Subcutaneous abdominal adipose tissue (tissue), 5 donors: ENCODE data around the gene COL6A5.
"Not testable (repeated sequence)": the region's sequence is repeated elsewhere in the genome, so short reads cannot be mapped to it uniquely, and the experiment has no call there.

Source experiments
- H3K27ac ChIP-seq: one replicate; pipeline ENCODE4 v1.7.0; 2013; ENCODE audit warnings: low read depth, mild to moderate bottlenecking, inconsistent platforms, low read length, moderate library complexity
- H3K27me3 ChIP-seq, 5 donors: one replicate each; pipeline ENCODE4 v1.7.0; 2013; ENCODE audit warnings: low read length in 5 of 5, inconsistent platforms in 1 of 5; ENCODE audit not compliant: control insufficient read depth in 5 of 5, insufficient read depth in 4 of 5
- H3K36me3 ChIP-seq, 5 donors: one replicate each; pipeline ENCODE4 v1.7.0; 2013; ENCODE audit warnings: low read length in 5 of 5; ENCODE audit not compliant: control insufficient read depth in 5 of 5, insufficient read depth in 5 of 5
- H3K4me1 ChIP-seq, 5 donors: one replicate each; pipeline ENCODE4 v1.7.0; 2013; ENCODE audit warnings: low read length in 5 of 5, mild to moderate bottlenecking in 3 of 5, moderate library complexity in 1 of 5; ENCODE audit not compliant: control insufficient read depth in 5 of 5, insufficient read depth in 5 of 5
- H3K4me3 ChIP-seq, 5 donors: one replicate each; pipeline ENCODE4 v1.7.0; 2013; ENCODE audit warnings: low read length in 5 of 5, low read depth in 1 of 5
- H3K9ac ChIP-seq, 5 donors: one replicate each; pipeline ENCODE4 v1.7.0; 2013; ENCODE audit warnings: low read length in 5 of 5, mild to moderate bottlenecking in 4 of 5, moderate library complexity in 3 of 5
- H3K9me3 ChIP-seq, 5 donors: one replicate each; pipeline ENCODE4 v1.7.0; 2013; ENCODE audit warnings: low read length in 5 of 5; ENCODE audit not compliant: control insufficient read depth in 5 of 5
- donor health status: healthy.
- donor health status: healthy.
- donor health status: healthy.
- donor health status: healthy.
- donor health status: healthy.

COL6A5 gene

GRCh38 chr3:130430266-130430665 is 84.8 kb downstream of the COL6A5 start:
- Histone ChIP-seq H3K36me3 (no peaks in the 10 kb centered on the region), H3K4me3 (no peak overlapping the region), H3K9ac (no peak overlapping the region), H3K27me3 (peaks cover 0 to 3% (median 0%) of the 10 kb centered on the region in 5 donors), H3K4me1 (no peaks in the 10 kb centered on the region), H3K27ac (no peak overlapping the region), H3K9me3 (peaks cover 0 to 4% (median 0%) of the 10 kb centered on the region in 5 donors)

DNA sequence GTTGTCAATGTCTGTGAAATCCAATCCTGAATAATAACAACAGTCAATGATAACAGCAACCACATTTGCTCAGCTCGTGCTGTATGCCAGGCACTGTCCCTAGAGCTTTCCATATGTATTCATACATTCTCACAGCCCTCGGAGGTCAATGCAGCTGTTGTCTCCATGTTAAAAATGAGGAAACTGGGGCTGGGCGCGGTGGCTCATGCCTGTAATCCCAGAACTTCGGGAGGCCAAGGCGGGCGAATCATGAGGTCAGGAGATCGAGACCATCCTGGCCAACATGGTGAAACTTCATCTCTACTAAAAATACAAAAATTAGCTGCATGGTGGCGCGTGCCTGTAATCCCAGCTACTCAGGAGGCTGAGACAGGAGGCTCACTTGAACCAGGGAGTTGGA is 86.6 kb downstream of the COL6A5 start:
- H3K9me3 ChIP-seq, H3K27me3 ChIP-seq, H3K9ac ChIP-seq, H3K27ac ChIP-seq, H3K4me3 ChIP-seq, H3K4me1 ChIP-seq, H3K36me3 ChIP-seq: not testable (repeated sequence)

DNA sequence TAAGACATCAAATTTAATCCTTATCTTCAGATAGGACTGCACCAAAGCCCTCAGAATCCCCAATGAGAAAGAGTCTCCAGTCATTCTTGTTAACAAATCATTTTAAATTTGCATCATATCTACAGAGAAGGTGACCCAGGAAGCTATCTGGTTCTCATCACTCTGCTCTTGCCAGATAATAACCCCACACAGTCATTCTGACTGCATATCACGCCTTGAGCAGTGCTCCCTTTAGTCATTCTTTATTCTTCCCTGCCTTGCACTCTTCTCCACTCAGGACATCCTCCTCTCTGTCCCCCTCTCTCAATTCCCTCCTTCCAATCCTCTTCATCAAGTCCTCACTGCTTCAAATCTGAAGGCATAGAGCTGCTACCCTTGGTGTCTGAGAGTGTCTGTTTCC is 87.8 kb downstream of the COL6A5 start:
- no peaks in the 10 kb centered on the region for H3K27me3 ChIP-seq
- H3K9me3 ChIP-seq = peaks cover 0 to 4% (median 0%) of the 10 kb centered on the region in 5 donors
- H3K4me1 ChIP-seq = no peaks in the 10 kb centered on the region
- no peaks in the 10 kb centered on the region for H3K36me3 ChIP-seq
- no peak overlapping the region for H3K4me3 ChIP-seq
- H3K27ac ChIP-seq = no peak overlapping the region
- no peak overlapping the region for H3K9ac ChIP-seq

- Histone ChIP-seq H3K4me1 (peaks cover 0 to 9% (median 4%) of the 10 kb centered on the region in 5 donors), H3K27me3 (no peaks in the 10 kb centered on the region), H3K9me3 (no peaks in the 10 kb centered on the region), H3K27ac (no peak overlapping the region), H3K9ac (no peak overlapping the region), H3K36me3 (no peaks in the 10 kb centered on the region), H3K4me3 (no peak overlapping the region)
Measured at GRCh38 chr3:130442284-130442683, 96.8 kb downstream of the COL6A5 start.

GRCh38 chr3:130446840-130447239 is 101.4 kb downstream of the COL6A5 start:
- not testable (repeated sequence) for H3K27me3 ChIP-seq, H3K27ac ChIP-seq, H3K36me3 ChIP-seq, H3K9ac ChIP-seq, H3K9me3 ChIP-seq, H3K4me3 ChIP-seq, H3K4me1 ChIP-seq

DNA sequence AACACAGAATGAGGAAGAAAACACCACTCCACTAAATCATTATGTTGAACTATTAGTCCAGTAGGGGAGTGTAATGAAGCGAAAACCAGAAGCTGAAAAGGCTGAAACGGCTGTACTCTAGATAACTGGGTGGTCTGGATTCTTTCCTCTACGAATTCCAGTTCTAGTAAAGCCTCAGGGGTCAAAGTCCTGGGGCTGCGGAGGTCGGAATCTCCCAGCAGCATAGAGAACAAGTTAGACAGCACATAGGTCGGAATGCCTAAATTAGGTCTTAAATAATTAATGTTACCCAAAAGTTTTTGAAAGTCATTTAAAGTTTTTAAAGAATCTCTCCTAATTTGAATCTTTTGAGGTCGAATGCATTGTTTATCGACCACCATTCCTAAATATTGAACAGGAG is 102.7 kb downstream of the COL6A5 start:
- not testable (repeated sequence) for H3K4me1 ChIP-seq, H3K36me3 ChIP-seq, H3K27me3 ChIP-seq, H3K4me3 ChIP-seq, H3K27ac ChIP-seq, H3K9me3 ChIP-seq, H3K9ac ChIP-seq

GRCh38 chr3:130456540-130456939 is 111.1 kb downstream of the COL6A5 start:
- H3K9me3 ChIP-seq = no peaks in the 10 kb centered on the region
- no peak overlapping the region for H3K27ac ChIP-seq
- no peak overlapping the region for H3K9ac ChIP-seq
- no peaks in the 10 kb centered on the region for H3K36me3 ChIP-seq
- no peak overlapping the region for H3K4me3 ChIP-seq
- H3K4me1 ChIP-seq = no peaks in the 10 kb centered on the region
- H3K27me3 ChIP-seq = no peaks in the 10 kb centered on the region

DNA sequence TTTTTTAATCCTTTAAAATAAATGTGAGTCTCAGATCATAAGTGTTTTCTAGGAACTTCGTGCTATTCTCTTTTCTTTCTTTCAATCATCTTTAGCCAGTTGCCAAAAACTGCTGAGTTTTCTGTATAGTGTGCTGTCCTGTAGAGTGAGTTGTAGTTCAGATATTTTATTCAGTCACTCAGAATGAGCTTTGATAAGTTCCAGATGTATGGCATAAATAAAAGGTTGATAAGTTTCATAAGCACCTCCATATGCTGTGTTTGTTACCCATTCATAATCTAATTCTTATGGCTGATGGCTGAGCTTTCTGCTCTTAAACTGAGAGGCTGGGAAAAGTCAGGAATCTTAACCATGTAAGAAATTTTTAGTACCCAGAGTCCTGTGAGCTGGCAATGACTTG is 112.2 kb downstream of the COL6A5 start:
- no peak overlapping the region for H3K4me3 ChIP-seq
- H3K9ac ChIP-seq = no peak overlapping the region
- no peaks in the 10 kb centered on the region for H3K9me3 ChIP-seq
- no peaks in the 10 kb centered on the region for H3K36me3 ChIP-seq
- H3K27me3 ChIP-seq = no peaks in the 10 kb centered on the region
- H3K4me1 ChIP-seq = no peaks in the 10 kb centered on the region
- no peak overlapping the region for H3K27ac ChIP-seq

DNA sequence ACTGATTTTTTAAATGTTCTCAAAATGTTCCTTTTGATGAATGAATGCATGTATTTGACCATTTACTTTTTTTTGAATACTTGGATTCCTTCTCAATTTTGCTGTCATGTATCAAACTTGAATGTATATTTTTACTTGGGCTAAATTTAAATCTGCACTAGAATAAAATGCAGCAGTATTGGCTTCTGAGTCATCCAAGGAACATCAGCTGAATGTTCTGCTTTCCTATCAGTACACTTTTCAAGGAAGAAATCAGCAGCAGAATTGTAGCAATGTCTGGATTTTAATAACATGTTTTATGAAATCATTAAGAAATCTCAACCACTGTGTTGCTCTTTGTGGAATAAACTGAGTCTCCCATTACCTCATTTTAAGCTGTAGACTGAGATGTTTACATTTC is 114.5 kb downstream of the COL6A5 start:
- Histone ChIP-seq H3K27ac (no peak overlapping the region), H3K27me3 (no peaks in the 10 kb centered on the region), H3K9me3 (no peaks in the 10 kb centered on the region), H3K9ac (no peak overlapping the region), H3K4me3 (no peak overlapping the region), H3K36me3 (no peaks in the 10 kb centered on the region), H3K4me1 (no peaks in the 10 kb centered on the region)

DNA sequence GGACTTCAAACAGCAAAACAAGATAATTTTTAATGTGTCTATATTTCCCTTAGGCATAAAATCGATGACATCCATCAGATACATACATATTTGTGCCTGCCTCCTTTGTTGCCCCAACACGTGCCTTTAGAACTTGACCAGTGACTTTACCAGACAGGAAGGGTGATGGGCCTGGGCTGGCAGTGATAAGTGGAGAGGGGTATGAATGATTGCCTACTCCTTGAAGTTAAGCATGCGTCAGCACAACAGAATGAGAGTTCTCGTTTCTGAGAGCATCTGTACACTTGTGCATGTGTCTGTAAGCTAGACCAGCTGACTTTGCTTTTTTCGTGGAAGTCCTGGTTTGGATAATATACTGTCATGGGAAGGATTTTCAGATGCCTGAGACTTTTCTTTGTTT is 116.6 kb downstream of the COL6A5 start:
- no peak overlapping the region for H3K9ac ChIP-seq
- no peaks in the 10 kb centered on the region for H3K9me3 ChIP-seq
- H3K27me3 ChIP-seq = no peaks in the 10 kb centered on the region
- no peak overlapping the region for H3K27ac ChIP-seq
- no peaks in the 10 kb centered on the region for H3K4me1 ChIP-seq
- no peaks in the 10 kb centered on the region for H3K36me3 ChIP-seq
- no peak overlapping the region for H3K4me3 ChIP-seq

GRCh38 chr3:130463221-130463620 is 117.7 kb downstream of the COL6A5 start:
- Histone ChIP-seq H3K4me3 (no peak overlapping the region), H3K27me3 (no peaks in the 10 kb centered on the region), H3K4me1 (no peaks in the 10 kb centered on the region), H3K9me3 (no peaks in the 10 kb centered on the region), H3K9ac (no peak overlapping the region), H3K36me3 (no peaks in the 10 kb centered on the region), H3K27ac (no peak overlapping the region)
